Sigmoid colon (tissue), 4 donors: ENCODE data around the gene NT5C1B.

ENCODE experiments used
- POLR2AphosphoS5 ChIP-seq, 4 donors: sonication (generic); formaldehyde crosslinking; IDR thresholded peaks; one replicate each; pipeline ENCODE4 v1.6.1; 2017; ENCODE audit warnings: antibody characterized with exemption in 4 of 4
- TF ChIP-seq, protein P1 (sequence below), 4 experiments: fragments of 450-650 bp in 3 of 4; fragments of 200-600 bp in 1 of 4; IDR thresholded peaks; one replicate each; pipeline ENCODE4 v1.5.1; 2016 to 2019; ENCODE audit warnings: antibody characterized with exemption in 4 of 4, mild to moderate bottlenecking in 3 of 4, moderate library complexity in 2 of 4

DNA sequence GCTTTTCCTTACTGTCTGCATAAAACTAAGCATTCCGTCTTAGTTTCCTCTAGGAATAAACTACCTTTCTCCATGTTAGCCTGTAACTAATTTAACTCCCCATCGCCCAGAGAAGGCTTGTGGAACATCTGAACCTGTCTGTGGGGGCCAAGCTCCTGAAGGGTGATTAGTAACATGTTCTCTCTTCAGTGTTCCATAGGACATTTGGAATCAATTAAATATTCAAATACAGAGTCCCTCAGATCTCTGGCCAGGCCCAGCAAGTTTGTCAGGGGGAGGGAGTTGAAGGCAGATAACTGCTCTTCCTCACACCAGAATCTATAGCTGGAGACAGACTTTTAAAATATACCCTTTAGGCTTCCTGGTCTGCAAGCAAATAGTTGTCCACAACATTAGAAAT is 37.7 kb downstream of the NT5C1B start:
- no peak for TF ChIP-seq POLR2AphosphoS5 (IDR thresholded peaks at IDR 0.05)
- TF ChIP-seq, protein P1, sequence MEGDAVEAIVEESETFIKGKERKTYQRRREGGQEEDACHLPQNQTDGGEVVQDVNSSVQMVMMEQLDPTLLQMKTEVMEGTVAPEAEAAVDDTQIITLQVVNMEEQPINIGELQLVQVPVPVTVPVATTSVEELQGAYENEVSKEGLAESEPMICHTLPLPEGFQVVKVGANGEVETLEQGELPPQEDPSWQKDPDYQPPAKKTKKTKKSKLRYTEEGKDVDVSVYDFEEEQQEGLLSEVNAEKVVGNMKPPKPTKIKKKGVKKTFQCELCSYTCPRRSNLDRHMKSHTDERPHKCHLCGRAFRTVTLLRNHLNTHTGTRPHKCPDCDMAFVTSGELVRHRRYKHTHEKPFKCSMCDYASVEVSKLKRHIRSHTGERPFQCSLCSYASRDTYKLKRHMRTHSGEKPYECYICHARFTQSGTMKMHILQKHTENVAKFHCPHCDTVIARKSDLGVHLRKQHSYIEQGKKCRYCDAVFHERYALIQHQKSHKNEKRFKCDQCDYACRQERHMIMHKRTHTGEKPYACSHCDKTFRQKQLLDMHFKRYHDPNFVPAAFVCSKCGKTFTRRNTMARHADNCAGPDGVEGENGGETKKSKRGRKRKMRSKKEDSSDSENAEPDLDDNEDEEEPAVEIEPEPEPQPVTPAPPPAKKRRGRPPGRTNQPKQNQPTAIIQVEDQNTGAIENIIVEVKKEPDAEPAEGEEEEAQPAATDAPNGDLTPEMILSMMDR (IDR thresholded peaks at IDR 0.05), result no peak
